H9 (cell line): ENCODE results near the gene FBXO38. TPM values are rescaled to one million over a fixed set of nuclear protein-coding genes. Genes with fewer than 3 reads are reported as not detected.

ENCODE experiments used
- DNase-seq: peaks from one replicate; pipeline ENCODE4 v3.0.0-alpha.2; 2017
- H2AFZ ChIP-seq: one replicate; pipeline ENCODE4 v1.6.1; 2013; ENCODE audit warnings: mild to moderate bottlenecking, low read length, control low read depth, moderate library complexity
- H2AK5ac ChIP-seq: 2 replicates; pipeline ENCODE4 v1.6.1; 2013; ENCODE audit warnings: low read length, control low read depth, mixed read lengths; ENCODE audit not compliant: insufficient read length
- H2BK120ac ChIP-seq: one replicate; pipeline ENCODE4 v1.6.1; 2013; ENCODE audit warnings: low read depth, mild to moderate bottlenecking, low read length, control low read depth, inconsistent platforms; ENCODE audit not compliant: poor library complexity, severe bottlenecking
- H2BK12ac ChIP-seq: 2 replicates; pipeline ENCODE4 v1.6.1; 2013; ENCODE audit warnings: low read length, control low read depth, mixed read lengths, low read depth; ENCODE audit not compliant: insufficient read length
- H2BK15ac ChIP-seq: 2 replicates; pipeline ENCODE4 v1.6.1; 2013; ENCODE audit warnings: low read depth, low read length, control low read depth
- H2BK20ac ChIP-seq: one replicate; pipeline ENCODE4 v1.6.1; 2013; ENCODE audit warnings: low read depth, mild to moderate bottlenecking, low read length, control low read depth, inconsistent platforms; ENCODE audit not compliant: poor library complexity, severe bottlenecking
- H2BK5ac ChIP-seq: 2 replicates; pipeline ENCODE4 v1.6.1; 2013; ENCODE audit warnings: low read length, control low read depth, mixed read lengths; ENCODE audit not compliant: insufficient read length
- H3K14ac ChIP-seq: 2 replicates; pipeline ENCODE4 v1.6.1; 2013; ENCODE audit warnings: low read length, control low read depth; ENCODE audit not compliant: insufficient read depth
- H3K18ac ChIP-seq: 2 replicates; pipeline ENCODE4 v1.6.1; 2013; ENCODE audit warnings: low read depth, mild to moderate bottlenecking, mixed read lengths, low read length, control low read depth; ENCODE audit not compliant: insufficient read length
- H3K23ac ChIP-seq: 2 replicates; pipeline ENCODE4 v1.6.1; 2013; ENCODE audit warnings: low read length, control low read depth, mixed read lengths, low read depth; ENCODE audit not compliant: insufficient read length
- H3K23me2 ChIP-seq: 2 replicates; pipeline ENCODE4 v1.6.1; 2013; ENCODE audit warnings: low read depth, mild to moderate bottlenecking, mixed read lengths, low read length, control low read depth; ENCODE audit not compliant: insufficient read length, poor library complexity, severe bottlenecking
- H3K27ac ChIP-seq: 2 replicates; pipeline ENCODE4 v1.5.1; 2013; ENCODE audit warnings: low read length, control low read depth, mixed read lengths, low read depth; ENCODE audit not compliant: insufficient read length
- H3K27me3 ChIP-seq: 2 replicates; pipeline ENCODE4 v1.6.1; 2013; ENCODE audit warnings: low read length, control low read depth, inconsistent platforms; ENCODE audit not compliant: insufficient read depth
- H3K4ac ChIP-seq: 2 replicates; pipeline ENCODE4 v1.6.1; 2013; ENCODE audit warnings: low read depth, mild to moderate bottlenecking, control low read depth, inconsistent platforms, low read length, moderate library complexity
- H3K4me1 ChIP-seq: 2 replicates; pipeline ENCODE4 v1.6.1; 2013; ENCODE audit warnings: low read length, control low read depth, inconsistent platforms; ENCODE audit not compliant: insufficient read depth
- H3K4me2 ChIP-seq: 2 replicates; pipeline ENCODE4 v1.6.1; 2013; ENCODE audit warnings: low read length, control low read depth, mixed read lengths; ENCODE audit not compliant: insufficient read length, insufficient read depth
- H3K56ac ChIP-seq: 2 replicates; pipeline ENCODE4 v1.6.1; 2013; ENCODE audit warnings: low read depth, mild to moderate bottlenecking, mixed read lengths, low read length, control low read depth; ENCODE audit not compliant: insufficient read length
- H3K79me1 ChIP-seq: 2 replicates; pipeline ENCODE4 v1.6.1; 2013; ENCODE audit warnings: low read depth, mild to moderate bottlenecking, moderate library complexity, low read length, control low read depth, inconsistent platforms; ENCODE audit not compliant: insufficient read depth, poor library complexity, severe bottlenecking
- H3K79me2 ChIP-seq: 2 replicates; pipeline ENCODE4 v1.6.1; 2013; ENCODE audit warnings: low read length, control low read depth, inconsistent platforms; ENCODE audit not compliant: insufficient read depth
- H3K9ac ChIP-seq: 2 replicates; pipeline ENCODE4 v1.6.1; 2013; ENCODE audit warnings: low read length, control low read depth, mixed read lengths; ENCODE audit not compliant: insufficient read length; ENCODE audit errors: extremely low read depth
- H3K9me3 ChIP-seq: one replicate; pipeline ENCODE4 v1.6.1; 2013; ENCODE audit warnings: low read depth, low read length, inconsistent platforms; ENCODE audit not compliant: control insufficient read depth
- H3T11ph ChIP-seq: one replicate; pipeline ENCODE4 v1.6.1; 2013; ENCODE audit warnings: mild to moderate bottlenecking, low read length, control low read depth, inconsistent platforms
- H4K20me1 ChIP-seq: one replicate; pipeline ENCODE4 v1.6.1; 2013; ENCODE audit not compliant: control insufficient read depth, insufficient read length, insufficient read depth
- H4K5ac ChIP-seq: 2 replicates; pipeline ENCODE4 v1.6.1; 2013; ENCODE audit warnings: low read depth, mild to moderate bottlenecking, mixed read lengths, low read length, control low read depth; ENCODE audit not compliant: insufficient read length
- H4K8ac ChIP-seq: replicated peaks from 2 replicates; pipeline ENCODE4 v1.6.1; 2013; ENCODE audit warnings: low read length, control low read depth, mixed read lengths, low read depth; ENCODE audit not compliant: insufficient read length
- H4K91ac ChIP-seq: 2 replicates; pipeline ENCODE4 v1.6.1; 2013; ENCODE audit warnings: low read depth, mild to moderate bottlenecking, moderate library complexity, mixed read lengths, low read length, control low read depth; ENCODE audit not compliant: insufficient read length
- H3K27ac Mint-ChIP-seq, 3 experiments: 2 replicates in 2 of 3; 3 replicates in 1 of 3; pipeline ENCODE4 v1.8.0; 2020 to 2021; ENCODE audit warnings: mixed read lengths in 3 of 3, mild to moderate bottlenecking in 1 of 3, moderate library complexity in 1 of 3
- H3K27me3 Mint-ChIP-seq: 2 replicates; pipeline ENCODE4 v1.8.0; 2021; ENCODE audit warnings: low read depth, mild to moderate bottlenecking, moderate library complexity, mixed read lengths
- H3K36me3 Mint-ChIP-seq, 3 experiments: 2 replicates in 2 of 3; 3 replicates in 1 of 3; pipeline ENCODE4 v1.8.0; 2020 to 2021; ENCODE audit warnings: low read depth in 3 of 3, mixed read lengths in 3 of 3; ENCODE audit not compliant: insufficient read depth in 1 of 3
- H3K4me1 Mint-ChIP-seq, 2 experiments: 2 replicates each; pipeline ENCODE4 v1.8.0; 2020; ENCODE audit warnings: mixed read lengths in 2 of 2
- H3K4me3 Mint-ChIP-seq, 2 experiments: 2 replicates in 1 of 2; 3 replicates in 1 of 2; pipeline ENCODE4 v1.8.0; 2020 to 2021; ENCODE audit warnings: mild to moderate bottlenecking in 2 of 2, mixed read lengths in 2 of 2, moderate library complexity in 1 of 2
- H3K9me3 Mint-ChIP-seq, 2 experiments: 2 replicates in 1 of 2; 3 replicates in 1 of 2; pipeline ENCODE4 v1.8.0; 2020; ENCODE audit warnings: mild to moderate bottlenecking in 2 of 2, mixed read lengths in 2 of 2, moderate library complexity in 1 of 2
- CTCF ChIP-seq: fragments of 200-600 bp; sonication (generic); conservative IDR thresholded peaks from 3 replicates; pipeline ENCODE4 v1.8.0; 2021; ENCODE audit warnings: antibody characterized with exemption, mild to moderate bottlenecking
- WGBS: extraction: QIAGEN DNeasy Blood & Tissue Kit; methylation state at CpG from one replicate; pipeline ENCODE4 v1.1.7; 2013; ENCODE audit warnings: missing lambda C conversion rate, low lambda C conversion rate, mixed read lengths; ENCODE audit not compliant: insufficient read length; ENCODE audit errors: extremely low coverage; 5-methylcytosine and 5-hydroxymethylcytosine counted together
- total RNA-seq: library from RNA; stranded (reverse); gene quantifications from 2 replicates; pipeline ENCODE4 v1.2.1, GENCODE V29; 2021

Gene FBXO38
- total RNA-seq, 1 experiment from 2014 or later = 34.6 TPM

GRCh38 chr5:148474025-148474511 is 90.3 kb downstream of the FBXO38 start:
- Histone ChIP-seq H2BK15ac (no peak overlapping the region), H3K4me2 (no peak overlapping the region), H3K4ac (no peak overlapping the region), H4K8ac (no peak overlapping the region), H3T11ph (no peak overlapping the region), H3K18ac (no peak overlapping the region), H3K23me2 (no peaks in the 10 kb centered on the region), H3K27ac (no peak overlapping the region), H3K4me1 (no peaks in the 10 kb centered on the region), H3K79me2 (no peaks in the 10 kb centered on the region), H4K20me1 (no peaks in the 10 kb centered on the region), H3K27me3 (no peaks in the 10 kb centered on the region; the same call in 1 of the 2 replicates), H3K79me1 (no peaks in the 10 kb centered on the region), H3K23ac (no peak overlapping the region), H2BK5ac (no peak overlapping the region), H4K91ac (no peak overlapping the region), H2BK20ac (no peak overlapping the region), H3K56ac (no peak overlapping the region), H2BK120ac (no peak overlapping the region), H2AFZ (no peak overlapping the region), H4K5ac (no peak overlapping the region), H3K9me3 (no peaks in the 10 kb centered on the region), H3K9ac (no peak overlapping the region), H2BK12ac (no peak overlapping the region), H3K14ac (no peak overlapping the region), H2AK5ac (no peak overlapping the region)
- H3K27ac Mint-ChIP-seq = no peak overlapping the region
- H3K27me3 Mint-ChIP-seq = peaks cover 14% of the 10 kb centered on the region
- no peak for TF ChIP-seq CTCF
- H3K4me3 Mint-ChIP-seq = no peak overlapping the region
- DNase-seq = no peak
- no peaks in the 10 kb centered on the region for H3K9me3 Mint-ChIP-seq
- peaks cover 0 to 3% of the 10 kb centered on the region in 2 experiments; a peak in 2 of 4 replicates for H3K4me1 Mint-ChIP-seq
- H3K36me3 Mint-ChIP-seq = no peaks in the 10 kb centered on the region
- WGBS = no CpG with 5 or more reads among the region's 8 CpGs
